Measurements from ENCODE around the gene ACO2. TPM values are rescaled to one million over a fixed set of nuclear protein-coding genes. Genes with fewer than 3 reads are reported as not detected.

The ACO2 gene
- total RNA-seq, 2 experiments from 2014 or later, result 69.5 to 71.9 TPM

DNA sequence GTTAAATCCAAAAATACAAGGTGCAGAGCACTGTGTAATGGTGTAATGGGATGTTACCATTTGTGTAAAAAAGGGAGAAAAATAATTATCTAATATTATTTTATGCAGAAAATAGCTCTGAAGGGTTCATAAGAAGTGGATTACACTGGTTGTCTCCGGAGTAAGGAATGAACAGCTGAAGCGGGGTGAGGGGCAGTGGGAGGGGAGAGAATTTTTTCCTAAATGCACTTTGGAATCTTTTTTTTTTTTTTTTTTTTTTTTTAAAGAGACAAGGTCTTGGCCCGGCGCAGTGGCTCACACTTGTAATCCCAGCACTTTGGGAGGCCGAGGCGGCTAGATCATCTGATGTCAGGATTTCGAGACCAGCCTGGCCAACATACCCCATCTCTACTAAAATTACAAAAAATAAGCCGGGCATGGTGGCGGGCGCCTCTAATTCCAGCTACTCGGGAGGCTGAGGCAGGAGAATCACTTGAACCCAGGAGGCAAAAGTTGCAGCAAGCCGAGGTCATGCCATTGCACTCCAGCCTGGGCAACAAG, 82.1 kb downstream of the ACO2 start:
- TF ChIP-seq, protein P1, sequence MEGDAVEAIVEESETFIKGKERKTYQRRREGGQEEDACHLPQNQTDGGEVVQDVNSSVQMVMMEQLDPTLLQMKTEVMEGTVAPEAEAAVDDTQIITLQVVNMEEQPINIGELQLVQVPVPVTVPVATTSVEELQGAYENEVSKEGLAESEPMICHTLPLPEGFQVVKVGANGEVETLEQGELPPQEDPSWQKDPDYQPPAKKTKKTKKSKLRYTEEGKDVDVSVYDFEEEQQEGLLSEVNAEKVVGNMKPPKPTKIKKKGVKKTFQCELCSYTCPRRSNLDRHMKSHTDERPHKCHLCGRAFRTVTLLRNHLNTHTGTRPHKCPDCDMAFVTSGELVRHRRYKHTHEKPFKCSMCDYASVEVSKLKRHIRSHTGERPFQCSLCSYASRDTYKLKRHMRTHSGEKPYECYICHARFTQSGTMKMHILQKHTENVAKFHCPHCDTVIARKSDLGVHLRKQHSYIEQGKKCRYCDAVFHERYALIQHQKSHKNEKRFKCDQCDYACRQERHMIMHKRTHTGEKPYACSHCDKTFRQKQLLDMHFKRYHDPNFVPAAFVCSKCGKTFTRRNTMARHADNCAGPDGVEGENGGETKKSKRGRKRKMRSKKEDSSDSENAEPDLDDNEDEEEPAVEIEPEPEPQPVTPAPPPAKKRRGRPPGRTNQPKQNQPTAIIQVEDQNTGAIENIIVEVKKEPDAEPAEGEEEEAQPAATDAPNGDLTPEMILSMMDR (IDR thresholded peaks at IDR 0.05), result no peak
- Mint-ChIP-seq H3K4me3 (no peak overlapping the region), H3K27me3 (no peaks in the 10 kb centered on the region), H3K9me3 (no peaks in the 10 kb centered on the region), H3K4me1 (ENCODE audit: low read depth) (no peaks in the 10 kb centered on the region), H3K27ac (no peak overlapping the region), H3K36me3 (ENCODE audit: low read depth) (no peaks in the 10 kb centered on the region)
- ChIA-PET CTCF (no interaction called here), POLR2A (no interaction called here)
- Histone ChIP-seq H3K36me3 (ENCODE audit: insufficient read depth, low read length) (no peaks in the 10 kb centered on the region), H3K4me1 (ENCODE audit: insufficient read depth, low read length) (no peaks in the 10 kb centered on the region), H3K4me3 (ENCODE audit: low read length) (no peak overlapping the region), H3K27me3 (ENCODE audit: control insufficient read depth in 1 of 2, insufficient read depth in 2 of 2, low read length in 2 of 2) (no peaks in the 10 kb centered on the region), H3K27ac (ENCODE audit: low read depth in 1 of 2, low read length in 2 of 2) (no peak overlapping the region), H3K9me3 (ENCODE audit: control insufficient read depth in 1 of 2, insufficient read depth in 1 of 2, low read length in 2 of 2) (no peaks in the 10 kb centered on the region)
- ATAC-seq (ENCODE audit: poor library complexity), result no peak
- intact Hi-C loops (cut with DNase I, micrococcal nuclease), result no loop called here
- no peak for DNase-seq

DNA sequence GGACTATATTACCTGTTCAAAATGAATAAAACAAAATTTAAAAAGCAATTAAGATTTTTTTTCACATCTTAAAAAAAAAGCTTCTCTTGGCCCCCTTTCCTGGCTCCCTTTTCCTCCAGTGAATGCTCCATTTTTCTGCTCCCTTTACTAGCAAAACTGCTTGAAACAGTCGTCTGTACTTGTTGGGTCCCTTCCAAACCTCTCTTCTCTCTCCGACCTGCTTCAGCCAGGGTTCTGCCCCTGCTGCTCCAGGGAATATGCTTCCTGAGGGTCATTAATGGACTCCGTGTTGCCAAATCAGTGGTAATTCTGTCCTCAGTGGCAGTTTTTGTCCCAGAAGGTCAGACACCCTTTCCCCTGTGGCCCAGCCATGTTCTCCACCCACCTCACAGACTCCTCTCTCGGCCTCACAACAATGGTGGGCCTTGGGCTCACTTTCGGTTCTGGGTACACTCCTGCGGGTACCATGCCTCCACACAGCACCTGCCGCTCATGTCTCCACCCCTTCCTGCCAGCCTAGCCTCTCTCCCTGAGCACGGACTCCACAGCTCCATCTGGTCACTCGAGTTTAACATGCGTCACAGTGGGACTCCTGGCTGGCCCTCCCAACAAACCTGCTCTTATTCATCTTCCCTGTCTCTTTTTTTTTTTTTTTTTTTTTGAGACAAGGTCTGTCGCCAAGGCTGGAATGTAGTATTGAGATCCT, 83.1 kb downstream of the ACO2 start:
- DNase-seq, result peak in 1 of 14 experiments; percentile 10
- Histone ChIP-seq H3K4me3 (ENCODE audit: low read length) (no peak overlapping the region), H3K9me3 (ENCODE audit: control insufficient read depth in 1 of 2, insufficient read depth in 1 of 2, low read length in 2 of 2) (no peaks in the 10 kb centered on the region), H3K27ac (ENCODE audit: low read depth in 1 of 2, low read length in 2 of 2) (no peak overlapping the region), H3K4me1 (ENCODE audit: insufficient read depth, low read length) (no peaks in the 10 kb centered on the region), H3K27me3 (ENCODE audit: control insufficient read depth in 1 of 2, insufficient read depth in 2 of 2, low read length in 2 of 2) (peaks cover 0 to 3% of the 10 kb centered on the region in 2 experiments), H3K36me3 (ENCODE audit: insufficient read depth, low read length) (no peaks in the 10 kb centered on the region)
- Mint-ChIP-seq H3K27ac (no peak overlapping the region), H3K9me3 (no peaks in the 10 kb centered on the region), H3K36me3 (ENCODE audit: low read depth) (no peaks in the 10 kb centered on the region), H3K4me3 (no peak overlapping the region), H3K4me1 (ENCODE audit: low read depth) (no peaks in the 10 kb centered on the region), H3K27me3 (peaks cover 8% of the 10 kb centered on the region)
- ChIA-PET CTCF (interaction anchor here (0.6 kb wide), 1 partner anchor 18 kb away, joined by 3 read pairs; no protein-coding TSS in a partner anchor), POLR2A (no interaction called here)
- ATAC-seq (ENCODE audit: poor library complexity), result no peak
- TF ChIP-seq, protein P1 (IDR thresholded peaks at IDR 0.05), result no peak
- intact Hi-C loops (cut with DNase I, micrococcal nuclease), result no loop called here

DNA sequence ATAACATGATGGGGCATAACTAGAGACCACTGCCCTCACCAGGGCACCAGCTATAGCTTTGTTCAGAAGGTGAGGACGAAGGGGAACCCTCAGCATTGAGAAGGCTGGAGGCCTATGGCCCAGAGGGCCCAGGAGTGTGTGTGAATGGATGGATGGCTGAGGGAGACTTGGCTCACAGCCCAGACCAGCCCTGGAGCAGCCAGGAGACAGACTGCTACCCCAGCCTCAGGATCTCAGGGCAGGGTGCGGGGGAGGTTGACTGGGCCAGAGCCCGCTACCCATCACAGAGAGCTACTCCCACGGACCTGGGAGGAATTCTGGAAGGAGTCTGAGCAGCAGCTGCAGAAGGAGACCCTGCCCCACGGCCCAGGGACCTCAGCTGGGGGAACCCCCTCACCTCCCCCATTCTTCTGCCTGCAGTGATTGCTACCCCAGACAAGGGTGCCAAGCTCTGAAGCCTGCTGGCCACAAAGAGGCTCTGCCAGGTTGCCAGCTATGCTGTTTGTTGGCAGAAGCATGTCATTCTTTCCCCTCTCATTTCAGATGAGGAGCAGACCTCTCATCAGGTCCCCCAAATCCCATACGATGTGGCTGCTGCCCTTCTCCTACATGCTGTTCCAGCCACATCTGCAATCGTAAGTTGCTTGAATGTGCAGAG, 86.5 kb downstream of the ACO2 start:
- H3K9me3 Mint-ChIP-seq, result no peaks in the 10 kb centered on the region
- peaks cover 13 to 14% of the 10 kb centered on the region in 2 experiments for H3K27me3 ChIP-seq (ENCODE audit: control insufficient read depth in 1 of 2, insufficient read depth in 2 of 2, low read length in 2 of 2)
- POLR2A ChIA-PET, result no interaction called here

More for the DNA sequence above, 86.5 kb downstream of the ACO2 start:
- no peak overlapping the region for H3K4me3 ChIP-seq (ENCODE audit: low read length)
- DNase-seq (no peak), ATAC-seq (ENCODE audit: poor library complexity) (no peak)
- no peaks in the 10 kb centered on the region for H3K4me1 Mint-ChIP-seq (ENCODE audit: low read depth)
- no peak overlapping the region for H3K27ac Mint-ChIP-seq
- H3K27ac ChIP-seq (ENCODE audit: low read depth in 1 of 2, low read length in 2 of 2), result no peak overlapping the region
- intact Hi-C loops (cut with DNase I, micrococcal nuclease), result no loop called here
- CTCF ChIA-PET, result no interaction called here
- no peaks in the 10 kb centered on the region for H3K36me3 ChIP-seq (ENCODE audit: insufficient read depth, low read length)
- TF ChIP-seq, protein P1 (IDR thresholded peaks at IDR 0.05), result no peak
- no peak overlapping the region for H3K4me3 Mint-ChIP-seq
- peaks cover 15% of the 10 kb centered on the region for H3K27me3 Mint-ChIP-seq
- no peaks in the 10 kb centered on the region for H3K36me3 Mint-ChIP-seq (ENCODE audit: low read depth)
- H3K9me3 ChIP-seq (ENCODE audit: control insufficient read depth in 1 of 2, insufficient read depth in 1 of 2, low read length in 2 of 2), result no peaks in the 10 kb centered on the region
- H3K4me1 ChIP-seq (ENCODE audit: insufficient read depth, low read length), result no peaks in the 10 kb centered on the region

All from CD4-positive, alpha-beta T cell (primary cell).